Fibroblast of villous mesenchyme (primary cell): ENCODE measurements around the gene FAF1. TPM values are rescaled to one million over a fixed set of nuclear protein-coding genes. Genes with fewer than 3 reads are reported as not detected.
A peak's percentile ranks its signal among the peaks of the same experiment; 100 is the strongest.
"Not testable (repeated sequence)": the region's sequence is repeated elsewhere in the genome, so short reads cannot be mapped to it uniquely, and the experiment has no call there.

Source experiments
- DNase-seq: peaks from one replicate; pipeline ENCODE4 v3.0.0-alpha.2; 2010; ENCODE audit warnings: low read depth
- H3K4me3 ChIP-seq: 2 replicates; pipeline ENCODE4 v1.5.1; 2011; ENCODE audit warnings: low read depth, mild to moderate bottlenecking, low read length
- total RNA-seq: library from RNA; depleted of rRNA; stranded (reverse); fragments of >200 nt; gene quantifications from 2 replicates; pipeline ENCODE4 v1.2.3, GENCODE V29; 2012
- TF ChIP-seq, protein P1 (sequence below): IDR thresholded peaks from 2 replicates; pipeline ENCODE4 v1.5.1; 2012; ENCODE audit warnings: low read depth, mild to moderate bottlenecking, low read length; ENCODE audit not compliant: insufficient read depth

FAF1 gene
- total RNA-seq, 1 donor, result 55.7 TPM

DNA sequence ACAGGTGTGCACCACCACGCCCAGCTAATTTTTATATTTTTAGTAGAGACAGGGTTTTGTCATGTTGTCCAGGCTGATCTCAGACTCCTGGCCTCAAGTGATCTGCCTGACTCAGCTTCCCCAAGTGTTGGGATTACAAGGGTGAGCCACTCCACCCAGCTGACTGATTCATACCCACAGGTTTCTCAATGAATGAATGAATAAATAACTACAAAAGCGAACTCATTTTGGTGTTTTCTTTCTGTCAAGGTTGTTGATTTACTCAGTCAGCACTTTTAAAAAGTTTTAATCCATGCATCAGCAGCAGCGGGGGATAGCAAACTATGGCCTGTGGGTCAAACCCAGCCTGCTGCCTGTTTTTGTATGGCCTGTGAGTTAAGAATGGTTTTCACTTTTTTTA is 217.5 kb downstream of the FAF1 start:
- DNase-seq, result no peak
- H3K4me3 ChIP-seq, result no peak overlapping the region
- TF ChIP-seq, protein P1, sequence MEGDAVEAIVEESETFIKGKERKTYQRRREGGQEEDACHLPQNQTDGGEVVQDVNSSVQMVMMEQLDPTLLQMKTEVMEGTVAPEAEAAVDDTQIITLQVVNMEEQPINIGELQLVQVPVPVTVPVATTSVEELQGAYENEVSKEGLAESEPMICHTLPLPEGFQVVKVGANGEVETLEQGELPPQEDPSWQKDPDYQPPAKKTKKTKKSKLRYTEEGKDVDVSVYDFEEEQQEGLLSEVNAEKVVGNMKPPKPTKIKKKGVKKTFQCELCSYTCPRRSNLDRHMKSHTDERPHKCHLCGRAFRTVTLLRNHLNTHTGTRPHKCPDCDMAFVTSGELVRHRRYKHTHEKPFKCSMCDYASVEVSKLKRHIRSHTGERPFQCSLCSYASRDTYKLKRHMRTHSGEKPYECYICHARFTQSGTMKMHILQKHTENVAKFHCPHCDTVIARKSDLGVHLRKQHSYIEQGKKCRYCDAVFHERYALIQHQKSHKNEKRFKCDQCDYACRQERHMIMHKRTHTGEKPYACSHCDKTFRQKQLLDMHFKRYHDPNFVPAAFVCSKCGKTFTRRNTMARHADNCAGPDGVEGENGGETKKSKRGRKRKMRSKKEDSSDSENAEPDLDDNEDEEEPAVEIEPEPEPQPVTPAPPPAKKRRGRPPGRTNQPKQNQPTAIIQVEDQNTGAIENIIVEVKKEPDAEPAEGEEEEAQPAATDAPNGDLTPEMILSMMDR, result no peak

DNA sequence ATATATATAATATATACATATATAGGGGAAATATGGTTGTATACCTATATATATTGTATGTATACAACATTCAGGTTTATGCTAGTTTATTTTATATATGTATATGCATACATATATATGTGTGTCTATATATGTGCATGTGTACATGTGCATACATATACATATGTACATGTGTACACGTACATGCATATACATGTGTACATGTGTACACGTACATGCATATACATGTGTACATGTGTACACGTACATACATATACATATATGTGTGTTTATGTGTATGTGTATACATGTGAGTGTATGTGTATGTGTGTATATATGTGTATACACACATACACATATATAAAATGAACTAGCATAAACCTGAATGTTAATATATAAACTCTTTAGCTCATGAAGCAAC is 220.9 kb downstream of the FAF1 start:
- DNase-seq, result no peak
- TF ChIP-seq, protein P1, result no peak

DNA sequence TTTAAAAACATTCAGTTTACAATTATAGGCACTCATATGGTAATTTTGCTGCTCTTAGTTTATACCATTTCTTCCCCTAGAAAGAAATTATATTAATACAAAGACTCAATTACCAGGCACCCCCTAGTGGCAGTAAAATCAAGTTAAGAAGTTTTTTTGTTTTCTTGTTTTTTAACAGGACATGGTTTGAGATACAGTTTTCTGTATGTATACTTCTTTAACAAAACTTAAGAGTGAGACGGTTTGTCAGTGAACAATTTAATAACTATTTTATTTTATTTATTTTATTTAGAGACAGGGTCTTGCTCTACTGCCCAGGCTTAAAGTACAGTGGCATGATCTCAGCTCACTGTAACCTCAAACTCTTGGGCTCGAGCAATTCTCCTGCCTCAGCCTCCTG is 224.6 kb downstream of the FAF1 start:
- TF ChIP-seq, protein P1, result peak; percentile 53
- DNase-seq, result peak; percentile 56
- no peak overlapping the region for H3K4me3 ChIP-seq

More for the DNA sequence above, 220.9 kb downstream of the FAF1 start:
- no peak overlapping the region for H3K4me3 ChIP-seq

DNA sequence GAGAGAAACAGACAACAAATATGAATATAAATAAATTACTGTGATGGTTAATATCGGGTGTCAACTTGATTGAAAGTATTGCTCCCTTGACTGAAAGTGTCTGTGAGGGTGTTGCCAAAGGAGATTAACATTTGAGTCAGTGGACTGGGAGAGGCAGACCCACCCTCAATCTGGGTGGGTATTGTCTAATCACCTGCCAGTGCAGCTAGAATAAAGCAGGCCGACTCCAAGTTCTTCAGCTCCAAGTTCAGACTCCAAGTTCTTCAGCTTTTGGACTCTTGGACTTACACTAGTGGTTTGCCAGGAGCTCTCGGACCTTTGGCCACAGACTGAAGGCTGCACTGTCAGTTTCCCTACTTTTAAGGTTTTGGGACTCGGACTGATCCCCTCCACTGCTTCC is 232.5 kb downstream of the FAF1 start:
- H3K4me3 ChIP-seq, DNase-seq: not testable (repeated sequence)

- no peak overlapping the region for H3K4me3 ChIP-seq
- TF ChIP-seq, protein P1, result no peak
- no peak for DNase-seq
These were observed 235.3 kb downstream of the FAF1 start for GRCh38 chr1:50724626-50725286.

- peak; percentile 7 for DNase-seq
- TF ChIP-seq, protein P1, result no peak
These were observed 239.5 kb downstream of the FAF1 start for GRCh38 chr1:50720457-50721053.

GRCh38 chr1:50719126-50719525 is 240.9 kb downstream of the FAF1 start:
- H3K4me3 ChIP-seq, result no peak overlapping the region
- DNase-seq, result no peak
- TF ChIP-seq, protein P1, result no peak

More at GRCh38 chr1:50720457-50721053, 239.5 kb downstream of the FAF1 start:
- no peak overlapping the region for H3K4me3 ChIP-seq
